Esophagus squamous epithelium (tissue), 5 donors: ENCODE data around the gene CREB3L2. TPM values are rescaled to one million over a fixed set of nuclear protein-coding genes. Genes with fewer than 3 reads are reported as not detected.

Source experiments
- DNase-seq: peaks from one replicate; lab custom pipeline; 2025; lab: John Stamatoyannopoulos, UW
- H3K27ac ChIP-seq, 4 donors: fragments of 200-600 bp; sonication (generic); one replicate each; pipeline ENCODE4 v1.5.1; 2016 to 2019; ENCODE audit warnings: mild to moderate bottlenecking in 1 of 4
- H3K27me3 ChIP-seq, 4 donors: fragments of 200-600 bp; sonication (generic); 1 replicate in 3 of 4; 2 replicates in 1 of 4; pipeline versions ENCODE4 v1.5.1 to v1.6.0; 2017 to 2021; ENCODE audit warnings: antibody characterized with exemption in 1 of 4
- H3K36me3 ChIP-seq, 3 donors: fragments of 200-600 bp; sonication (generic); one replicate each; pipeline ENCODE4 v1.5.1; 2016 to 2019
- H3K4me1 ChIP-seq, 3 donors: fragments of 200-600 bp; sonication (generic); one replicate each; pipeline ENCODE4 v1.5.1; 2017 to 2019
- H3K4me3 ChIP-seq, 4 donors: fragments of 200-600 bp; sonication (generic); 1 replicate in 3 of 4; 2 replicates in 1 of 4; pipeline ENCODE4 v1.5.1; 2016 to 2019; ENCODE audit warnings: mild to moderate bottlenecking in 2 of 4, moderate library complexity in 1 of 4
- H3K9me3 ChIP-seq, 3 donors: fragments of 200-600 bp; sonication (generic); one replicate each; pipeline ENCODE4 v1.5.1; 2016 to 2019
- POLR2A ChIP-seq, 4 donors: fragments of 450-650 bp; IDR thresholded peaks; one replicate each; pipeline ENCODE4 v1.6.1; 2017; ENCODE audit warnings: antibody characterized with exemption in 4 of 4, mild to moderate bottlenecking in 4 of 4, moderate library complexity in 3 of 4
- WGBS, 2 donors: methylation state at CpG; one replicate each; pipeline ENCODE4 v1.1.5; 2018; 5-methylcytosine and 5-hydroxymethylcytosine counted together
- intact Hi-C: fragments of 100-400 bp; cut with DNase I; formaldehyde crosslinking; loops from one replicate; pipeline ENCODE4 v1.15.0; 2022
- total RNA-seq, 4 donors: library from RNA; depleted of rRNA; stranded (reverse); fragments of >200 nt; gene quantifications; one replicate each; pipeline ENCODE4 v1.1.0, GENCODE V29; 2016
- TF ChIP-seq, protein P1 (sequence below), 6 experiments: fragments of 450-650 bp in 4 of 6; fragments of 200-600 bp in 2 of 6; sonication (generic) in 2 of 6; IDR thresholded peaks; one replicate each; pipeline ENCODE4 v1.5.1; 2016 to 2019; ENCODE audit warnings: antibody characterized with exemption in 6 of 6, mild to moderate bottlenecking in 4 of 6, moderate library complexity in 4 of 6
- donor health status: DM: yes; HTN: yes; CAD: no.

CREB3L2 gene
- total RNA-seq, 4 donors from 2014 or later = 14.9 to 21.9 (median 17.3) TPM

DNA sequence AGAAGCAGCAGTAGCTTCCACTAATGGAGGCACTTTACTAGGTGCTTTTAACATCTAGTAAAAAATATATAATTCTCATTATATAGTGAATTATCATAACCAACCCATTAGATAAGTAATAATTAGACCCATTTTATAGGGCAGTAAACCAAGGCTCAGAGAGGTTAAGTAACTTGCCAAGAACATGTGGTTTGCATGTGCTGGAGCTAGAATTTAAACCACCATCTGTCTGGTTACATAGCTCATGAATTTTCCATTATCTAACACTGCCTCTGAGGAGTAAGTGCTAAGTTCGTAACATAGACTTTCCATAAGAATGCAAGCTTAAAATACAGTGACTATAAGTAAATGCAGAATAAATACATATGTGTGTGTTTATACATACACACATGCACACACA lies 41.9 kb downstream of the CREB3L2 start:
- intact Hi-C loops = no loop called here
- Histone ChIP-seq H3K27ac (no peak overlapping the region), H3K36me3 (peaks cover 0 to 7% (median 0%) of the 10 kb centered on the region in 3 donors), H3K9me3 (no peaks in the 10 kb centered on the region), H3K4me1 (peaks cover 13 to 88% (median 15%) of the 10 kb centered on the region in 3 donors), H3K4me3 (no peak overlapping the region), H3K27me3 (no peaks in the 10 kb centered on the region)
- TF ChIP-seq, protein P1, sequence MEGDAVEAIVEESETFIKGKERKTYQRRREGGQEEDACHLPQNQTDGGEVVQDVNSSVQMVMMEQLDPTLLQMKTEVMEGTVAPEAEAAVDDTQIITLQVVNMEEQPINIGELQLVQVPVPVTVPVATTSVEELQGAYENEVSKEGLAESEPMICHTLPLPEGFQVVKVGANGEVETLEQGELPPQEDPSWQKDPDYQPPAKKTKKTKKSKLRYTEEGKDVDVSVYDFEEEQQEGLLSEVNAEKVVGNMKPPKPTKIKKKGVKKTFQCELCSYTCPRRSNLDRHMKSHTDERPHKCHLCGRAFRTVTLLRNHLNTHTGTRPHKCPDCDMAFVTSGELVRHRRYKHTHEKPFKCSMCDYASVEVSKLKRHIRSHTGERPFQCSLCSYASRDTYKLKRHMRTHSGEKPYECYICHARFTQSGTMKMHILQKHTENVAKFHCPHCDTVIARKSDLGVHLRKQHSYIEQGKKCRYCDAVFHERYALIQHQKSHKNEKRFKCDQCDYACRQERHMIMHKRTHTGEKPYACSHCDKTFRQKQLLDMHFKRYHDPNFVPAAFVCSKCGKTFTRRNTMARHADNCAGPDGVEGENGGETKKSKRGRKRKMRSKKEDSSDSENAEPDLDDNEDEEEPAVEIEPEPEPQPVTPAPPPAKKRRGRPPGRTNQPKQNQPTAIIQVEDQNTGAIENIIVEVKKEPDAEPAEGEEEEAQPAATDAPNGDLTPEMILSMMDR (IDR thresholded peaks at IDR 0.05) = no peak
- no peak for TF ChIP-seq POLR2A (IDR thresholded peaks at IDR 0.05)
- no peak for DNase-seq
- 84 to 100% methylated on average over 1 of the region's 1 CpG for WGBS, 2 donors

DNA sequence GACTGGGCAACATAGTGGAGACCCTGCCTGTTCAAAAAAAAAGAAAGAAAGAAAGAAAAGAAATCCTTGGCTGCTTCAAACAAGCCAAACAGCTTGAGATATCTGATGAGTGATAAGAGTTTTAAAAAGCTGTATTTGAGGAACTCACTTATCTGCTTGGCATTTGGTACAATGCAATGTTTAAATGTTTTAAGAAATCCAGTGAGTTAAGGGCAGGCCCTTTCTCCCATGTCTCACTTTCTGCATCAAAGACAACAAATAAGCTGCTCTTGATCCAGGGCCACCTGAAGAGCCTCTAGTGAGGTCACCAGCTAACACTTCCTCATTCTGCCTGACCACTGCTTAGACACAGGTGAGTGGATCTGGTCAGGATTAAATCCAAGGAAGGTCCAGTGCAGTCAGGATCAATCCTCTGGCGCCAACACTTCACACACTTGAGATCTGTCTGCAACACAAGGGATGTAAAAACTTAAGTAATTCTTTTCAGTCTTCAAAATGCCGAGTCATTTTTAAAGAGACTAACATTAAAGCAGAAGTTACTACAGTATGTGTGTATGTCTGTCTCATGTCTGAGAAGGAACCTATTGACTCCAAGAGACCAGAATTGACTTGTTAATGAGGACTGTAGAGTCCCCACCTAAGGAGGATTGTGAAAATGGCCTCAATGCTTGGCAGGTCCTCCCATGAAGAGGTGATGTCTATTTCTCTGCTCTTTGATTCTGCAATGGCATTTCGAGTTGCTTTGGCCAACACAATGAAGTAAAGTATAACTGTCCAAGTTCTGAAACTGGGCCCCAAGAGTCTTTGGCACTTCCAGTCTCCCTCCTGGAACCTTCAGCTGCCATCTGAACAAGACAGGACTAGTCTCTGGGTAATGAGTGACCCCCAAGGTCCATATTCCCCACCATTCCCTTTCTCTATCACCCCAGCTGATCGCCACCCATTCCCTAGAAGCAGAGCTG lies 43.1 kb downstream of the CREB3L2 start:
- DNase-seq = no peak
- Histone ChIP-seq H3K4me3 (no peak overlapping the region), H3K4me1 (peaks cover 15 to 88% (median 24%) of the 10 kb centered on the region in 3 donors), H3K9me3 (no peaks in the 10 kb centered on the region), H3K27ac (peak overlapping the region; percentile 25 to 60 (median 40)), H3K36me3 (peaks cover 0 to 7% (median 0%) of the 10 kb centered on the region in 3 donors), H3K27me3 (no peaks in the 10 kb centered on the region)
- no peak for TF ChIP-seq POLR2A (IDR thresholded peaks at IDR 0.05)
- TF ChIP-seq, protein P1 (IDR thresholded peaks at IDR 0.05) = no peak
- WGBS, 2 donors = 71 to 91% methylated on average over 4 of the region's 4 CpGs
- intact Hi-C loops = no loop called here

DNA sequence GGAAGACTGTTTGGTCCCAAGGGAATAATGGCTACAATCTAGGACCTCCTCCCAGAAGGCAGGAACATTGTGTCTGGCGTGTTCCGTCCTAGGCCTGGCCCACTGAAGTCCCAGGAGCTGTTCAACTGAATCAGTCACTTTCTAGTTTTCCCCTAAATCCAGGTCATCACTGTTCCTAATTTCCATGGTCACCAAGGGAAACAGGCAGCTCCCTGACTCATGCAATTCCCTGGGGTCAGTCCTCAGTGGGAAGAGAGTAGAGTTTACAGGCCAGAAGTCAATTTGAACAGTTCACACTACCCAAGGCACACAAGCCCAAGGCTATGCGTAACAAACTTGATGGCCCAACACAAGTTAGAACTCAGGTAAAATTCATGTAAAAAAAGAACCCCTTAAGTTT lies 44.0 kb downstream of the CREB3L2 start:
- TF ChIP-seq, protein P1 (IDR thresholded peaks at IDR 0.05) = no peak
- TF ChIP-seq POLR2A (IDR thresholded peaks at IDR 0.05) = no peak
- Histone ChIP-seq H3K27me3 (no peaks in the 10 kb centered on the region), H3K27ac (peak overlapping the region; percentile 25 to 60 (median 44)), H3K4me1 (peaks cover 16 to 88% (median 28%) of the 10 kb centered on the region in 3 donors), H3K36me3 (peaks cover 0 to 7% (median 0%) of the 10 kb centered on the region in 3 donors), H3K4me3 (no peak overlapping the region), H3K9me3 (no peaks in the 10 kb centered on the region)
- intact Hi-C loops = no loop called here
- WGBS, 2 donors = 78 to 93% methylated on average over 3 of the region's 3 CpGs
- DNase-seq = no peak

DNA sequence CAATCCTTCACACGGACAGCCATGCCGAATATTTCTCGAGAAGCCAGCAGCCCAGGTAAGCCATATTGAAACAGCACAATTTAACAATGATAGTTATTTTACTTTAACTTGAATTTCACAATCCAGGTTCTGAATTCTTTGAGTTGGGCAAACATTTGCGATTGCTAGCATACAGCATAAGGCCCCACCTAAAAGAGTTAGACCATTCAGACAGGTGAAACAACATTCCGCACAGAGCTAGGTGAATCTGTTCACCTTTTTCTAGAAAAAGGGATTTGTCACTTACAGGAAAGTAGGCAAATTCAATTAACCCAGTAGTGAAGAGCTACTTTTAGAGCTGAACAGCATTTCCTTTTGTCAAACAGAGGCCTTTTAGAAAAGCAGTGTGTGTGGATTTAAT lies 45.3 kb downstream of the CREB3L2 start:
- Histone ChIP-seq H3K27me3 (no peaks in the 10 kb centered on the region), H3K4me1 (peaks cover 14 to 88% (median 35%) of the 10 kb centered on the region in 3 donors), H3K27ac (peak overlapping the region in 3 of 4 donors; percentile 39 to 79 (median 57)), H3K36me3 (peaks cover 0 to 7% (median 0%) of the 10 kb centered on the region in 3 donors), H3K4me3 (no peak overlapping the region), H3K9me3 (no peaks in the 10 kb centered on the region)
- intact Hi-C loops = no loop called here
- WGBS, 2 donors = 84 to 92% methylated on average over 5 of the region's 5 CpGs
- DNase-seq = no peak
- TF ChIP-seq, protein P1 (IDR thresholded peaks at IDR 0.05) = no peak
- TF ChIP-seq POLR2A (IDR thresholded peaks at IDR 0.05) = no peak

DNA sequence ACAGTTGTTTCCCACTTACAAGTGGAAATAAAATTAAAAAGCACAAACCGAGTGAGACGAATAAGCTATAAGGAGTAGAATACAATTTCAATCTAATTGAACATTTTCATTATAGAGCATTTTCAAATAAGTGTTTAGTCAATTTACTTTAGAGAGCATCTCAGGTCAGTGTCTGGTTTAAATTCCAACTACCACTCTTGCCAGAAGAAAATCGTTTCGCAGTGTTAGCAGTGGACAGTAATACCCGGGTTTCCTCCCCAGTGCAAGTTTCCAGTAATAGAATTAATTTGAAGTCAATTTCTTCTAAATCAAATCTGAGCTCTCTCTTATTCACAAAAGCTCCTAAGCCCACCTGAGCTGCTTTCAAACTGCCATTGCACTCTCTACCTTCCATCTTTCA lies 45.7 kb downstream of the CREB3L2 start:
- DNase-seq = no peak
- Histone ChIP-seq H3K27ac (peak overlapping the region in 3 of 4 donors; percentile 39 to 79 (median 57)), H3K27me3 (no peaks in the 10 kb centered on the region), H3K36me3 (peaks cover 0 to 7% (median 0%) of the 10 kb centered on the region in 3 donors), H3K4me1 (peaks cover 14 to 88% (median 37%) of the 10 kb centered on the region in 3 donors), H3K4me3 (no peak overlapping the region), H3K9me3 (no peaks in the 10 kb centered on the region)
- intact Hi-C loops = no loop called here
- WGBS, 2 donors = 63 to 79% methylated on average over 5 of the region's 5 CpGs
- TF ChIP-seq, protein P1 (IDR thresholded peaks at IDR 0.05) = no peak
- TF ChIP-seq POLR2A (IDR thresholded peaks at IDR 0.05) = no peak
